ENCODE data around the gene LONP1. TPM values are rescaled to one million over a fixed set of nuclear protein-coding genes. Genes with fewer than 3 reads are reported as not detected.

LONP1 gene
- total RNA-seq, 1 donor from 2014 or later = 98.8 TPM

Other genes starting within 250 kb of the LONP1 start
- not detected for gene TINCR, start 152.2 kb downstream of the LONP1 start, total RNA-seq
- 48.7 TPM for gene SAFB2, start 97.4 kb downstream of the LONP1 start, total RNA-seq
- gene SAFB, start 97.1 kb downstream of the LONP1 start, total RNA-seq = 61.9 TPM
- gene MICOS13, start 39.6 kb downstream of the LONP1 start, total RNA-seq = 165 TPM
- gene HSD11B1L, start 39.1 kb downstream of the LONP1 start, total RNA-seq = 3.5 TPM
- 367 TPM for gene RPL36, start 29.9 kb downstream of the LONP1 start, total RNA-seq
- not detected for gene CATSPERD, start 491 bp upstream of the LONP1 start, total RNA-seq
- 0.62 TPM for gene PRR22, start 64.6 kb upstream of the LONP1 start, total RNA-seq
- gene DUS3L, start 71.0 kb upstream of the LONP1 start, total RNA-seq = 12.9 TPM
- gene NRTN, start 84.9 kb upstream of the LONP1 start, total RNA-seq = 20.6 TPM
- not detected for gene FUT6, start 119.6 kb upstream of the LONP1 start, total RNA-seq
- gene FUT3, start 131.3 kb upstream of the LONP1 start, total RNA-seq = not detected
- gene FUT5, start 150.4 kb upstream of the LONP1 start, total RNA-seq = not detected
- 606 TPM for gene NDUFA11, start 183.6 kb upstream of the LONP1 start, total RNA-seq
- 2.1 TPM for gene VMAC, start 184.7 kb upstream of the LONP1 start, total RNA-seq
- 3.4 TPM for gene CAPS, start 194.1 kb upstream of the LONP1 start, total RNA-seq

Measured in Right ventricle myocardium superior (tissue), 1 donor.